Peyer's patch (tissue), 4 donors: ENCODE results near the gene RAB4B.

Experiments used
- CTCF ChIP-seq, 6 experiments: fragments of 450-650 bp in 4 of 6; fragments of 200-600 bp in 2 of 6; sonication (generic) in 1 of 6; IDR thresholded peaks; one replicate each; pipeline ENCODE4 v1.5.1; 2017 to 2019; ENCODE audit warnings: antibody characterized with exemption in 6 of 6, mild to moderate bottlenecking in 3 of 6, moderate library complexity in 1 of 6
- POLR2A ChIP-seq, 2 donors: fragments of 450-650 bp; IDR thresholded peaks; one replicate each; pipeline ENCODE4 v1.5.1; 2017; ENCODE audit warnings: antibody characterized with exemption in 2 of 2, mild to moderate bottlenecking in 2 of 2, moderate library complexity in 2 of 2

GRCh38 chr19:40759352-40759751 lies 18.7 kb upstream of the RAB4B start:
- TF ChIP-seq POLR2A (IDR thresholded peaks at IDR 0.05) (no peak), CTCF (IDR thresholded peaks at IDR 0.05) (no peak)
